Adrenal gland (tissue), 5 donors: Measurements from ENCODE around the gene DMRT3.

Experiments used
- POLR2A ChIP-seq, 2 donors: fragments of 450-650 bp; IDR thresholded peaks; one replicate each; pipeline ENCODE4 v1.6.1; 2017; ENCODE audit warnings: antibody characterized with exemption in 2 of 2, mild to moderate bottlenecking in 2 of 2, moderate library complexity in 1 of 2
- TF ChIP-seq, protein P1 (sequence below), 6 experiments: fragments of 450-650 bp in 4 of 6; fragments of 200-600 bp in 2 of 6; sonication (generic) in 1 of 6; IDR thresholded peaks; 1 replicate in 5 of 6; 2 replicates in 1 of 6; pipeline versions ENCODE4 v1.5.1 to v1.8.0; 2016 to 2021; ENCODE audit warnings: antibody characterized with exemption in 6 of 6, mild to moderate bottlenecking in 2 of 6, moderate library complexity in 1 of 6
- donor health status: DM: no; HTN: no; CAD: no.

DNA sequence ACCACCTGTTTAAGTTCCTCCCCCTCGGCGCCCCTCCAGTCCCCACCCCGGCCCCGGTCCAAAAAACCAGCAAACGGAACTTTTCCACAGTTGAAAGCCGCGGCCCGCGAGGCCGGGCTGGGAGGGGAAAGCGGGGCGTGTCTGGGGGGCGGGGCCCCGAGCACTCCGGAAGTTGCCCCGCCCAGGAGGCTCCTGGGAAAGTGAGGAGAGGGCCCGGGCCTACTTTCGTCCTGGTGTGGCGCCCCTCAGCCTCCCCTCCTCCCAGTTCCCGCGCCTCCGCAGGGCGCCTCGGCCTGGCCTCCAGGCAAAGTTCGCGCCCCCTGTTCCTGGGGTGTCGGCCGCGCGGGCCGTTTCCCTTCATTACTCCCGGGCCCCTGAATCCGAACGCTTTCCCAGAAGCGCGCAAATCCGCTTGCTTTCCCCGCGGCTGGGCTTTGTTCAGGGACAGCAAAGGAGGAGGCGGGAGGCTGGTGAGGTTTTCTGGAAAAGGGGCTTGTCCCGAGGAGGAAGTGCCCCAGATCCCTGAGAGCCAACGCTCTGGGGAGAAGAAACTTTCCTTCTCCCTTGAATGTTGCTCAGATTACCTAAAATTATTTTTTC lies 4.5 kb upstream of the DMRT3 start:
- TF ChIP-seq, protein P1, sequence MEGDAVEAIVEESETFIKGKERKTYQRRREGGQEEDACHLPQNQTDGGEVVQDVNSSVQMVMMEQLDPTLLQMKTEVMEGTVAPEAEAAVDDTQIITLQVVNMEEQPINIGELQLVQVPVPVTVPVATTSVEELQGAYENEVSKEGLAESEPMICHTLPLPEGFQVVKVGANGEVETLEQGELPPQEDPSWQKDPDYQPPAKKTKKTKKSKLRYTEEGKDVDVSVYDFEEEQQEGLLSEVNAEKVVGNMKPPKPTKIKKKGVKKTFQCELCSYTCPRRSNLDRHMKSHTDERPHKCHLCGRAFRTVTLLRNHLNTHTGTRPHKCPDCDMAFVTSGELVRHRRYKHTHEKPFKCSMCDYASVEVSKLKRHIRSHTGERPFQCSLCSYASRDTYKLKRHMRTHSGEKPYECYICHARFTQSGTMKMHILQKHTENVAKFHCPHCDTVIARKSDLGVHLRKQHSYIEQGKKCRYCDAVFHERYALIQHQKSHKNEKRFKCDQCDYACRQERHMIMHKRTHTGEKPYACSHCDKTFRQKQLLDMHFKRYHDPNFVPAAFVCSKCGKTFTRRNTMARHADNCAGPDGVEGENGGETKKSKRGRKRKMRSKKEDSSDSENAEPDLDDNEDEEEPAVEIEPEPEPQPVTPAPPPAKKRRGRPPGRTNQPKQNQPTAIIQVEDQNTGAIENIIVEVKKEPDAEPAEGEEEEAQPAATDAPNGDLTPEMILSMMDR (IDR thresholded peaks at IDR 0.05) = no peak
- TF ChIP-seq POLR2A (IDR thresholded peaks at IDR 0.05) = no peak
